RPMI8226 (cell line): ENCODE data around the gene GTF2F2.
"Not testable (repeated sequence)": the region's sequence is repeated elsewhere in the genome, so short reads cannot be mapped to it uniquely, and the experiment has no call there.

ENCODE experiments used
- DNase-seq: peaks from one replicate; pipeline ENCODE4 v3.0.0-alpha.2; 2015

GTF2F2 gene

DNA sequence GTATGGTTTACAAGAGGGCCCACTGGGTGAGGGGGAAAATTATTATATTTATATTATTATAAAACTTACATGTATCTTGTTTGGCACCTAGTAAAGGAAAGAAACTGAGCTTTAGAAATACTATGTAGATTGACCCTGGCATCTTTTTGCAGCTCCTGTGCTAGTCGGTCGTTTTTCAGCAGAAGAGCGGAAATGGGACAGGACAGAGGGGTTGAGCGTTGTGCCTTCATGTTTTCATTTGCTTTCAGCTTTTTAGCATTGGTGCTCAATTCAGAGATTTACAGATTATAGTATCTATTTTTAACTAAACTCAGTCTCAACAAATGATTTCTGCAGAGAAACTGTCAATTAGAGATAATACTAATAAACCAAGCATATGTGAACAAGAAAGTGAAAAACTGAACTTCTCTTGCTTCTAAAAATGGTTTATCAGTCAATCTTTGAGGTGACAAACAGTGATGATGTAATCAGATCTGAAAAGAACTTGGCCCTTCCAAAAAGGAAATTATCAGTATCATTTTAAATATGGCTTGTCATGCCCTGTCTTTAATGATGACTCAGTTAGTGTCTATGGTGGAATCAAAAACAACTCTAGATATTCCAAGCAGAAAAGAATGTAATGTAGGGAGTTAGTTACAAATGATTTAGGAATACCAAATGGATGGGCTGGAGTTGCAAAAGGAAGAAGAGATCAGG is 137.5 kb downstream of the GTF2F2 start:
- DNase-seq: no peak

DNA sequence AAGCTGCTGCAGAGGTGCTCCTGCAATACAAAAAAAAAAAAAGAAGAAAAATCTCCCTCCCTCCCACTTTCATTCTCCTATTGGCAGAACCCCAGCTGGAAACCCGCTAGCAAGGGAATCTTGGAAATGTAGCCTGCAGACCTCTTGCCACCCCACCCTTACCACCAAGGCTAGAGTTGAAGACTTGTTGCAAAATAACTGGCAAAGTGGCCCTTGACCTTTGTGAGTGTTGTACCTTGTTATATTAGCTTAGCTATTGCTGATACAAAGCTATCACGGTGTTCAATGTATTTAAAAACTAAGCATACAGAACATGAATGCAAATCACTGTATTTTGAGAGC is 138.0 kb downstream of the GTF2F2 start:
- DNase-seq: no peak

DNA sequence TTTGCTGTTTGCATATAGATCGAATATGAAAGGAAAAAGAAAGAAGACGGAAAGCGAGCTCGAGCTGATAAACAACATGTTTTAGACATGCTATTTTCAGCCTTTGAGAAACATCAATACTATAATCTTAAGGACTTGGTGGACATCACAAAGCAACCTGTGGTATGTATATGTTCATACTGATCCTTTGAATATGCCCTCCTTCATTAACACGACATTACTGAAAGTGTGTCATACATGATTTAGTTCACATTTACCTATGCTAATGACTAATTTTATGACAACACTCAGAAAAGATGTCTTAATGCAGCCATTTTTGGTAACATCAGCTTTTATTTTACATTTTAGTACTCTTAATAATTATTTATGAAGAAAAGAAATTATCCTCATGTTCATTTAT is 146.9 kb downstream of the GTF2F2 start:
- no peak for DNase-seq

DNA sequence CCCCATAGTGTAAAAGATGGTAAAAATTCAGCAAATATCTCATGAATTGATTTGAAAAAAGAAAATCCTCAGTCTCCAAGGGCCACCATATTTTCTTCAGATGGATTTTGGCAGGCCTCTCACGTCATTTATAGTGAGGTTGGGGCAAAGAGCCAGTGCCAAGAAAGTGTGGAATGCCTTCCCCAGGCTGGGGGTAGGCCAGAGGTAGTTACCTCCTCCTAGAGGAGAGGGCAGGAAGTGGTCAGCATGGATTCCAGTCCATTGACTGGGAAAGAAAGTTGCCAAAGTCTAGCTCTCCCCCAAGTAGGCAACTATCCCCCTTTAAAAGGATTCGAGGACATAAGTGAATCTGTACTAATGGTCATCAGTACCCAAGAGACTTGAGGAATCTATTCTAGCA is 148.9 kb downstream of the GTF2F2 start:
- DNase-seq: no peak

DNA sequence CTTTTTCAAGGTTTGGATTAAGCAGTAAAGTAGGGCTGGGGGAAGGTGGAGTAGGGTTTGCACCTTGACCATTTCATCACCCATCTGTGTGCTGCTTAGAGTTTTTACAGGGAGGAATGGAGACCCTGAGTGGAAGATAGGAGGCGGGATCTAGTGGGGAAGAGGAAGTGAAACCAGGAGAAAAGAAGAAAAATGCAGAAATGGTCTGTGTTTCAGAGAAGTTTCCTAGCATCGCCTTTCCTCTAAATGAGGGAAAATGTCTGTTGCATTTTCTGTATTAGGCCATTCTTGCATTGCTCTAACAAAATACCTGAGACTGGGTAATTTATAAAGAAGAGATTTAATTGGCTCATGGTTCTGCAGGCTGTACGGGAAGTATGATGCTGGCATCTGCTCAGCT is 156.6 kb downstream of the GTF2F2 start:
- DNase-seq: peak; percentile 11

DNA sequence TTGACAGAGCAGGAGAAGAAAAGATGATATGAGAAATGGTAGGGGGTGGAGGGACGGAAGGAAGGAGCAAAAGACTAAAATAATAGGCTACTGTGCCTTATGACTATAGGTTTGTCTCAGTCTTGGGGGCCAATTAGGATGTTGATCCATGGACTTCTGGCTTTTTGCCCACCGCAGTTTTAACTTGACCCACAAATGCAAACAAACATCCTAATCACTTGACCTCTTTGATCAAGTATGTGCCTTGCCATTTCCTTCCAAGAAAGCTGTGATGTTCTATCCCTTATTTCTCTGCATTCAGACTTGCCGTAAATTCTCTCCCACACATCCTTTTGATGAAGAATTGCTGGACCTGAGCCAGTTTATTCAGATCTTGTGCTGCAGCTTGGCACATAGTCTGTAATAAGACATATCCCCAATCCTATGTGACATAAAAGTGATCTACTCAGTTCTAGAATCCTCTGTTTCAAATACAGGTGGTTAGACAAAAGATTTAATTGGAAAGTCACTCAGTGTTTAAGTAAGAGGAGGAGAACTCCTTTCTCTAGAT is 157.9 kb downstream of the GTF2F2 start:
- no peak for DNase-seq

DNA sequence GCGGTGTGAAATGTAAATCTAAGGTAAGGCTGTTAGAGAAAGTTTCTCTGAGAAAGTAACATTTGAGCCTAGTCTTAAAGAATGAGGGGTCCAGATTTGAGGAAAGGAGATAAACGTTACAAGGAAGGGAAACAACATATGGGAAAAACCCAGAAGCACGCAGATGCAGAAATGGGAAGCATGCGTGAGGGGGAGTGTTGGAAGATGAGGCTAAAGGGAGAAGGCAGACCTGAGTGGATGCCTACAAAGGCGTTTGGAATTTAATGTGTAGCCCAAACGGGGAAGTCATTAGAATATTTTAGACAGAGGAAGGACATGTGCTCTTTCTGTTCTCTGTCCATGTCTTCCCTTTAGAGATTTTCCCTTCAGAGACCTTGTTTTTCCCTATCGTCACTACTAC is 159.7 kb downstream of the GTF2F2 start:
- DNase-seq: no peak

DNA sequence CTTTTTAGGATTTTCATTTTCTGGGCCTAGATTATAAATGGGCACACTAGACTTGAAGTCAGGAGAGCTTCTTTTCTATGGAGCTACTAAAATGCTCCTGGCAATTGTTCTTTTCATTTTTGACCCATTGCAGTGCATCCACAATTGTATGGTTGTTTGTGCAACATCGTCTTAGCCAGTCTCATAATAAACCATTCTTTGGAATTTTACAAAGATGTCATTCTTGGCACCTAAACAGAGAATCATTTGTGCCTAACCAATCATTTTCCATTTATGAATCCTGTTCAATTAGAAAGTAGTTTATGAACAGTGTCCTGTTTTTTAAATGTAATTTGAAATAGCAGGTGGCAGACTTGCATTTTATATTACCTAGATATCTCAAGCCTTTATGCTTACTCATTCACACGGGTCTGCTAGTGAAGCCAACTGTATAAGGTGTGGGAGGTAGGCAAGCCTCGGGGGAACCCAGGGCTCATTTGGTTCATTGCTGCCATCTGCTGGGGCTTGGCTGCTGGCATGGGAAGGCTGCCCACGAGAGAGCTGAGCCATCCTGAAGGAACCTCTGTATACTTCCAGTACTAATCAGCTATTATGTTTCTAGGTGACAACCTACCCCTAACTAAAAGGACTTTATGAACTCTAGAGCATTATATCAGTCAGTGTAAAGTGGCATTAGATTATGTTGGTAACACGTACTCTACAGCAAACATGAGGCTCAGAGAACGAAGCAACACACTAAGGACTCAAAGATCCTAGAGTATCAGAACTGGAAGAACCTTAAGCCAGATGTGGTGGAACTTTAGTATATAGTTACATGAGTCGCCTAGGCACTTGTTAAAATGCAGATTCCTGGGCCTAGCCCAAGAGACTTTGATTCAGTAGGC is 160.7 kb downstream of the GTF2F2 start:
- DNase-seq: peak; percentile 30

DNA sequence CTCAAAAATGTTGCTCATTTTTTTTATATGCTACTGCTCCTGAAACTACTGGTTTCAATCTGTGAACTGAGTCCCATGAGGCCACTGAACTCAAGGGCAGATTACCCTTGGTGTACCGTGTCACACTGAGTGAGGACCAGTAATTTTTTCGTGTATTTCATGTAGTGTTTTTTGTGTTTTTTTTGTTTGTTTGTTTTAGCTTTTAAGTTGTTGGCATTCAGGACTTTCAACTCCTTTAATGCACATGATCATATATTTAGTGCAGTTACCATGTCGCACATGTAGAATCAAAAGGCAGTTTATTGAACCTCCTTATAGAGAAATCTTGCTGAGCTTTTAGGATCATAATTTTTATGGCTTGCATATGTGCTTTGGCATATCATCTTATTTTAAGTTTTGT is 162.7 kb downstream of the GTF2F2 start:
- no peak for DNase-seq

DNA sequence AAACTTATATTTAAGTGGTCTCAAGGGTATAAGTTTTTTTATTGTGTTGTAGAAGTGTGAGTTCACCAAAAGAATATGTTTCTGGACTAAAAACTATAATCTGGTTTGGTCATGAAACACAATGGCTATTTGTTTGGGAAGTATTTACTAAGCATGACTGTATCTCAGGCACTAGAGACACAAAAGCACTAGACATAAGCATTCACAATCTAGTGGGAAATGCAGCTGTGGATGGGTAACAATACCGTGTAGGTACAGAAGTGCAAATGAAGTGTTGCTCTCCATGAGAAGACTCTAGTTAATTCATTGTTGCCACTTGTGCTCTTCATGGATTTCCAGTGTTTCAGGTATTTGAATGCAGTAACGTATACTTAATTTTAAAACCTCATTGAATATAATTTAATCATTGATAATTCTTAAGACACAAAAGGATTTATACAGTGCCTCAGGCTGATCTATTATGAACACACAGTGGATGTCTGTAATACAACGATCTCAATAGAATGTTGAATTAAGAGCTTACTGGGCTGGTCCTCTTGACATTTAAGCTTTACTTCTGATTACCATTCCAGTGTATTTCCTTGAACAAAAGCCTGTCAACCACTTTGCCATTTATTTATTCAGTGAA is 169.7 kb downstream of the GTF2F2 start:
- no peak for DNase-seq

DNA sequence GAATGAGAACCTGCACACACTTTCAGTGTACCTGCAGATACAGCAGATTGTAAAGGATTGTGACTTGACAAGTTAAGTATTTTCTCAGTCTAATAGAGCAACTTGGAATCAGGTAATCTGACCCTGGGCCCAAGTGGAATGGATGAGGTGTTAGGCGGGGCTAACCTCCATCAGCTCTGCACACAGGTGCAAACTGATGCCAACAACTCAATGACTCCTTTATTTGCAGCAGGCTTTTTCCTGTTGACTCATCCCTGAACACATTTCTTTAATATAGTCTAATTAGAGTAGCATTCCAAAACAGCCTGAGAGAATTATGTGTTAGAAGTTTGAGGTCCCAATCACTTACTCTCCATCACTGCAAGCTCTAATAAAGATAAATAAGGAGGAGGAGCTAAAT is 171.9 kb downstream of the GTF2F2 start:
- DNase-seq: no peak

DNA sequence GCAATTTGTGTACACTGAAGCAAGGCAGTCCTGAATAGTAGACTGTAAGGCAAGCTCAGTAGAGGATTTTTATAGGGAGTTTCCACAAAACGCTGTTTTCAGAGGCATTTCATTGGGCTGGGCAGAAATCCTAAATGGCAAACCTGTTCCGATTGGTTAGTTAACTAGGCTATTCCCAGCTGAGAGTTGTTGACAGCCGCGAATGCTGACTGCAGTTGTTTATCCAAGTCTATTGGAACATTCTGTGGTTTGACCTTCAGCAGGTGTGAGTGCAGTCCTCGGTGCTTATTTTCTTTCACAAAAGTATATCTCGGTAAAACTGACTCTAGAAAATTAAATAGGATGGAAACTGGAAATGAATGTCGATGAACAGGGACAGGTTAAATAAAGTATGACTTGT is 175.2 kb downstream of the GTF2F2 start:
- DNase-seq: no peak

DNA sequence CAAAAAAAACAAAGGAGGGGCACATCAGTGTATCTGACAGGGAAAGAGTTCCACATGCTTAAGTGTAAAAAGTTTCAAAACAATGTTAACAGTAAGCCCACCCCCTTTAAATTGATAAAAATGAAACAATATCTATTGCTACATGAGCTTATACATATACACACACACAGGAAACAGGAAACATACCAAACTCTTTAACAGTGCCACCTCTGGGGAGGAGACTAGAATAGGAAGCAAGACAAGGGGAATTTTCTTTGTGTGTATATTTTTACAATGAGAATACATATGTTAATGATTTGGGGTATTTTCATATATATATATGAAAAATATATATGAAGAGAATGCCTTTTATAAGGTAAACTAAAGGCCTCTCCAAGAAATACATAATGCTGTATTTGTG is 175.9 kb downstream of the GTF2F2 start:
- DNase-seq: no peak

DNA sequence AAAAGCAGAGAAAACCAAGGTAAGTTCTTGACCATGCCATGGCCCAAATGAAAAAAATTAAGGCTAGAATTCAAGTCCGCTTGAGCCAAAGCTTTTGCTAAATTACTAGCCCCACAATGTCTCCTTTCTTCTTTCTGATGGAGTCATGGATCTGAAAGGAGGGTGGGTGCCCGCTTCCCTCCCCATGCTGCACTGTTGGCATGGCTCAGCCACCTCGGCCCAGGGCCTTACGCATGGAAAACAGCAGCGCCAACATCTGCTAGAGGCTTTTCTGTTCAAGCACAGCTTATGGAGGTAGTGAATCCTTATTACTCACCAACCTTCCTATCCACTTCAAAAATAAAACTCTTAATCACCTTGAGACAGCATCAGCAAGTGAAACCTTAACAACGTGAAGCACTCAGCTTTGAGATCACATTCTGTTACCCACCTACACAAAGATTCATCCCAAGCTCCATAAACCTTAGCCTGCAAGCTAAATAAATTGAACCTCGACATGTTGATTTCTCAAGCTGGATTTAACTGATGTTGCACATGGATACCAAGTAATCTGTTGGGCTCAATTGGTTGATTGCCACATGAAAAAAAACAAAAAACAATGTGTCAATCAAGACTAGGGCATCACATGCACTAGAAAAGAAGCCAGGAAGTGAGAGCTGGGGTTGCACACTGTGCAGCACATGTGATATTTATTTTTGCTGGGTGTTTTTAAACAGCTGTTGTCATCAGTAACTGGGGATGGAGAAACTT is 177.3 kb downstream of the GTF2F2 start:
- no peak for DNase-seq

DNA sequence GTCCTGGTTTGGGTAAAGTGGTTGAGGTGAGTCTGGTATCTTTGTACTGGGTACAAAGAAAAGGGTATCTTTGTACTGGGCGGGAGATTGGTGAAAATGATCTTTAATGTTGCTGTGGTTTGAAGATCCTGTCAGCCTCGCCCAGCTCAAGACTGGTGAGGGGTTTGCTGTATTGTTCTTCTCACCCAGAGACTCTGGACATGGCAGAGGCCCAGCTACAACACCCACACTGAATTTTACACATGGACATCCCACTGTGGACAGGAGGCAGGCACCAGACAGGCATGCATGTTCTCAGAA is 177.8 kb downstream of the GTF2F2 start:
- no peak for DNase-seq

DNA sequence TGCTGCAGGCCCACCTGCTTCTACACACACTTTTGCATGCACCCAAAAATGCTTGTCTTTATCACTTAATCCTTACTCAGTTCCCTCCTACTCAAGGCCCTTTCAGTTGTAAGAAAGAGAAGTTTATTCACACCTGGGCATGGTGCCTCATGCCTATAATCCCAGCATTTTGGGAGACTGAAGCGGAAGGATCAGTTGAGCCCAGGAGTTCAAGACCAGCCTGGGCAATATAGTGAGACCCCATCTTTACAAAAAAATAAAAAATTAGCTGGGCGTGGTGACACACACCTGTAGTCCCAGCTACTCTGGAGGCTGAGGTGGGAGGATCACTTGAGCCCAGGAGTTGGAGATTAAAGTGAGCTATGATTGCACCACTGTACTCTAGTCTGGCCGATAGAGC is 178.2 kb downstream of the GTF2F2 start:
- DNase-seq: not testable (repeated sequence)

DNA sequence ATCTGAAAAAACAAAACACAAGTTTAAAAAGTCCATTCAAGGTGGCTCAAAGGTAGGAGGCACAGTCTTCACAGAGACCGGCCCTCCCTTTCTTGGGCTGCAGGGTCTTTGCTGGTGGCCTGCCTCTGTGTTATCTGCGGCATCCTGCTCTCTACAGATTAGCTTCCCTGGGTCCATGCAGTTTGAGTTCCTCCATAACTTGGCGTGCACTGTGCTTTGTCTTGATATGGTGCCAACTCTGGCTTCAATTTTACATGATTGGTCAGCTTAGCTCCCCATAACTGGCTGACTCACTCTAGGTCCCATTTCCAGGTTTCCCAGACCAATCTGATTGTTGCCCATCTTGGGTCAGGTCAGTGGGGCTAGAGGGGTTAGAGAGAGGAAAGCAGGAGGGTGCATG is 178.9 kb downstream of the GTF2F2 start:
- no peak for DNase-seq

DNA sequence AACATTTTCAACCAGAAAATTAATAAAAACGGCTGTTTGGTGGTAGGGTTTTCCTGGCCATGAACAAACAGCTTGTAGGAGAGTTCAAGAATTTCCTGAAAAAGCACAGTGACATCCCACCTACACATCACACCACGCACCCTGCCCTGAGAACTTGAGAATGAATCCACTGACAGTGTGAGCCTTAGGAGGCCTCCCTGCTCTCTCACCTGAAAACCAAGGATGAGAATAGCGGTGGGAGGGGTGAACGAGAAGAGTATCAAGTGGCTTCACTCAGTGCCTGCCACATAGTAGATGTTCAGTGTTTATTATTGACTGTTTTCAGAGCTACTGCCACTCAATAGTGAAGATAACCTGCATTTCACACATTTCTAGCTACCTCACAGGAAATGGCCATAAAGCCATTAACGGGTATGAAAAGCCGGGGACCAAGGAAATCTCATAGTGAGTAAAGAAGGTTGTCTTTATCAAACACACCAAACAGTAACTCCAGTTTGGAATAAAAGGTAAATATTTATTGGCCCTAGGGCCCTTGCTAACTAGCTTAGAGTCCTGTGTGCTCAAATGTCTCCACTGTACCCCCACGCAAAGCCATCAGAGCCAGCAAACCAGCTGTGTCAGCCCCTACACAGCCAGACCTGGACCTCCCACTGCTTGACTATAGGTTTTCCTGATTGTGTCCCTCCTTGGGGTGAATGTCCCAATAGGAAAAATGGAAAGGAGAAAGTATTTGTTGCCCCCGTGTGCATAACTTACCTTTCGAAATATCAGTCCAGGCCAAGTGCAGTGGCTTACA is 180.1 kb downstream of the GTF2F2 start:
- DNase-seq: no peak

DNA sequence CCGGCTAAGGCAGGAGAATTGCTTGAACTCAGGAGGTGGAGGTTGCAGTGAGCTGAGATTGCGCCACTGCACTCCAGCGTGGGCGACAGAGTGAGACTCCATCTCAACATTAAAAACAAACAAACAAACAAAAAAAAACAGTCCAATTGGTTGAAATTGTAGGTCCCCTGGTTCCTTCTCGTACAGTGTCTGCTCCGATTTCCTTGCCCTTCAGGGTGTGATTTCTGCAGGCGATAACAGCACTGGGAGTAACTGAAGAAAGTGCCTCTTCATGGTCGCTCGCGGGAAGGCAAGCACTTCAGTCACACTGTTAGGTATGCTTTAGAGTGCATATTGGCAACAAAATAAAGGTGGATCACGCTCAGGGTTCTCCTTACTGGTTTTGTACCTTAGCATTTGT is 181.0 kb downstream of the GTF2F2 start:
- DNase-seq: no peak

DNA sequence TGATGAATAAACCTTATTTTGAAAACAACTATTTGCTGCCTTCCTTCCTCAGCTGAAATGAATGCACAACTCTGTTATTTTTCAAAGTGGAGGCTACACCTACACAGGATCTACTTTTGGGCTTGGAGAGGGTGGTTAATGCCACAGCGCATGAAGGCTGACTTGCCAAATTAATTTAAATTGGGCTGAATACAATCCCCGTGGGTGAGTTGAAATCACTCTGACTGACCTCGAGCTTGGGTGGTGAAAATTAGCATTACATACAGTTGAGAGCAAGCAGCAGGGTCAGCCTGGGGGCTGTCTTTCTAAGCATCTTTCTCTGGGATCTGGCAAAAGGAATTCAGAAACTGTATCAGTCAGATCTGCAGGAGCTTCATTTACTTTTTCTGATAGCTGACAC is 182.2 kb downstream of the GTF2F2 start:
- DNase-seq: no peak

DNA sequence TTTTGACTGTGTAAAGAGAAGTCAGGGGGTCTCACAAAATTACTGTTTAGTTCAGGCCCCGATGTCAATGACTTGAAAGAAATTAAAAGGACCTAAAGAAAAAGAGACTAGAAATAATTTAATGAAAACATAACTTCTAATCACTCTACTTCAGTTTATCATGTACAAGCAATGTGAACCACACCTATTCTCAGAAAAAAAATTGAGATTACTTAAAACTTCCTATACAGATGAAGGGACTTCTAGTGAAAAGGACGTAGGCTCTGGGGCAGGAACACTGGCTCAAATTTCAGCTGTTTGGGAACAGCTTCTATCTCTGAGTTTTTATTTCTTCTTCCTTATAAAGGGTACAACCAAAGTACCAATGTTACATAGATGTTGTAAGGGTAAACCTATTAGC is 182.7 kb downstream of the GTF2F2 start:
- no peak for DNase-seq

DNA sequence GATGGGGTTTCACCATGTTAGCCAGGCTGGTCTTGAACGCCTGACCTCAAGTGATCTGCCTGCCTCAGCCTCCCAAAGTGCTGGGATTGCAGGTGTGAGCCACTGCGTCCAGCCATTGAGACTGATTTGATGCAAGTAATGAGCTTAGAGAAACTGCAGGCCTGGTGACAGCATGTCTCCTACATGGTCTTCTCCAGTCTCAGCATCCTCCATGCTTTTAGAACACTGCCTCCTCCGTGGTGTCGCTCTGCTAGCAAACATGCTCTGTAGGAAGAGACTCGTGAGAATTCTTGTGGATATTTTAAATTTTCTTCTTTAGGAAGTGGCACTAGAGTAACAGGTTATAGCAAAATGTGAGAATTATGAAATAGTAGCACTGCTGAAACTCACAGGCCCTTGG is 183.6 kb downstream of the GTF2F2 start:
- no peak for DNase-seq

DNA sequence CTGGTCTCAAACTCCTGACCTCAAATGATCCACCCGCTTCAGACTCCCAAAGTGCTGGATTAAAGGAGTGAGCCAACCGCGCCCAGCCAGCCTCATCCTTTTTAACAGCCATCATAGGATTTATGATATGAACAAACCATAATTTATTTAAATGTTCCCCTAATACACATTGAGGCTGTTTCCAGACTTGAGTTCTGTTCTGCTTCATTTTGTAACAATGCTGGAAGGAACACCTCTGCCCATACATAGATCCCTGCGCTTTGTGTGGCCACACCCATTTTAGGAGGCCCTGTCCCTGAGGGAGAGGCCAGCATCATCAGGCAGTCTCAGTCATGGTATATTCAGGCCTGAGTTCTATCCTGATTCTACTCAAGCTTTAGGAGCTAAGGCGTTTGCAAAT is 184.8 kb downstream of the GTF2F2 start:
- DNase-seq: no peak
